Measurements from ENCODE around the gene CST5.

CST5 gene

GRCh38 chr20:23872065-23872464, 7.5 kb downstream of the CST5 start:
- TF ChIP-seq, protein P1, sequence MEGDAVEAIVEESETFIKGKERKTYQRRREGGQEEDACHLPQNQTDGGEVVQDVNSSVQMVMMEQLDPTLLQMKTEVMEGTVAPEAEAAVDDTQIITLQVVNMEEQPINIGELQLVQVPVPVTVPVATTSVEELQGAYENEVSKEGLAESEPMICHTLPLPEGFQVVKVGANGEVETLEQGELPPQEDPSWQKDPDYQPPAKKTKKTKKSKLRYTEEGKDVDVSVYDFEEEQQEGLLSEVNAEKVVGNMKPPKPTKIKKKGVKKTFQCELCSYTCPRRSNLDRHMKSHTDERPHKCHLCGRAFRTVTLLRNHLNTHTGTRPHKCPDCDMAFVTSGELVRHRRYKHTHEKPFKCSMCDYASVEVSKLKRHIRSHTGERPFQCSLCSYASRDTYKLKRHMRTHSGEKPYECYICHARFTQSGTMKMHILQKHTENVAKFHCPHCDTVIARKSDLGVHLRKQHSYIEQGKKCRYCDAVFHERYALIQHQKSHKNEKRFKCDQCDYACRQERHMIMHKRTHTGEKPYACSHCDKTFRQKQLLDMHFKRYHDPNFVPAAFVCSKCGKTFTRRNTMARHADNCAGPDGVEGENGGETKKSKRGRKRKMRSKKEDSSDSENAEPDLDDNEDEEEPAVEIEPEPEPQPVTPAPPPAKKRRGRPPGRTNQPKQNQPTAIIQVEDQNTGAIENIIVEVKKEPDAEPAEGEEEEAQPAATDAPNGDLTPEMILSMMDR (IDR thresholded peaks at IDR 0.05): no peak

DNA sequence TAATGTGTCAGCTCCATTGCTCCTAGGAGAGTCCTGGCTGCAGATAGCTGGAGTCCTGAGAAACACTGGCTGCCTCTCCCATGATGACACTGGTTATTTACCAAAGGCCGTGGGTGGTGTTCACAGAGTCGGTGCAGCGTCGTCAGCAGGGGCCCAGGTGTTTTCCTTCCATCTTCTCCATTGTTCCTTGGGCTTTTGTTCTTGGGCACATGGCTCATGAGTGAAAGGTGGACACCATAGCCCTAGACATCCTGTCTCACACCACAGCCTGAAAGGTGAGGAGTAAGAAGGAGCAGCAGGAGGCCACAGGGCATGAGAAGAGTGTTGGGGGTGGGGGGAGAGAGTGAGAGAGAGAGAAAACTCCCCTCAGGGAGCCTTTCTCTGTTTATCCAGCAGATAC, 9.1 kb downstream of the CST5 start:
- TF ChIP-seq, protein P1 (IDR thresholded peaks at IDR 0.05): no peak

DNA sequence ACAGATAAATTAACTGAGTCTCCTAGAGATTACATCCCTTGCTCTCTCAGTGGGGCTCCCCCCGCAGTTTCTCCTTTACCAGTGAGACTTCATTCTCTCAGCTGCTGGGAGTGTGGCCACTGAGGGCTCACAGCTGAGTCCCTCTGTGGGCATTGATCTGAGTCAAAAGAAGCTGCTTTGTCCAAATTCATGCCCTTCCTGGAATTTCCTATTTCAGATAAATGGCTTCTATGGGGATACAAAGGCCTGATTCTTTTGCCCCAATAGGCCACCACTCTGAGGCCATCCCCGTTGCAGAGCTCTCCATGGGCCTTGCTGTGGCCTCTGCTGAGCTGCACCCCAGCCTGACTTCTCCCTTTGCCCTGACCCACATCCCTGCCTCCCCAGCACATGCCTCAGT, 10.0 kb downstream of the CST5 start:
- TF ChIP-seq, protein P1 (IDR thresholded peaks at IDR 0.05): no peak

GRCh38 chr20:23868321-23868720, 11.2 kb downstream of the CST5 start:
- TF ChIP-seq, protein P1 (IDR thresholded peaks at IDR 0.05): no peak

DNA sequence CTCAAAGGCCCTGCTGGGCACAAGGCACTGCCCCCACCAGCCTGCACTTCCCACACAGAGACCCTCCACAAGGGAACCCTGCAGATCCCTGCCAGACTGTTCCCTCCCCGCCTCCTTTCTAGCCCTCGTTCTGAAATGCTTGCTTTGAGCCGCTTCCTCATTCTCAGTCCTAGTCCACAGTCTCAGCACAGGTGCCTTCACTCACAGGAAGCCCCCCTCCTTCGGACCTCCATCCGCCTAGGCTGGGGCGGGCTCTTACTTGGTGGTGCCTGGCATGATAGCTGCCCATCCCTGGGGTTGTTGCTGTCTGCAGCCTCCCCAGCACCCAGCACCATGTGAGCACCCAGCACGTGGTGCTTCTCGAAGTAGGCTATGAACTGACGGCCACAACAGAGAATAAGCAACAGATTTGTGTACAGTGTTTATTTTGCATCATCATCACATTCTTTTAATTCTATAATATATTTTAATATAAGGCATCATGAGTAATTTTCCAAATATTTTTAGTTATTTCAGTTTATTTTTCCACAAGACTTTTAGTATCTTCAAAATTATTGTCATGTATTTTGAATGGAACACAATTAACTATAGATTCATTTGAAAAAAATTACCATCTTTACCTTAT, 12.3 kb downstream of the CST5 start:
- TF ChIP-seq, protein P1 (IDR thresholded peaks at IDR 0.05): no peak

GRCh38 chr20:23857962-23858595, 21.5 kb downstream of the CST5 start:
- TF ChIP-seq, protein P1 (IDR thresholded peaks at IDR 0.05): no peak

GRCh38 chr20:23856736-23857135, 22.8 kb downstream of the CST5 start:
- TF ChIP-seq, protein P1 (IDR thresholded peaks at IDR 0.05): no peak
